HG03442 (cell line): Measurements from ENCODE around the gene CNTNAP3B.
A peak's percentile ranks its signal among the peaks of the same experiment; 100 is the strongest.
"Not testable (repeated sequence)": the region's sequence is repeated elsewhere in the genome, so short reads cannot be mapped to it uniquely, and the experiment has no call there.

Experiments used
- ATAC-seq: cut with Tn5 transposase; IDR thresholded peaks from one replicate; pipeline ENCODE4 v1.9.1; 2021; ENCODE audit warnings: mild to moderate bottlenecking, moderate library complexity; ENCODE audit not compliant: unreplicated experiment

Gene CNTNAP3B

DNA sequence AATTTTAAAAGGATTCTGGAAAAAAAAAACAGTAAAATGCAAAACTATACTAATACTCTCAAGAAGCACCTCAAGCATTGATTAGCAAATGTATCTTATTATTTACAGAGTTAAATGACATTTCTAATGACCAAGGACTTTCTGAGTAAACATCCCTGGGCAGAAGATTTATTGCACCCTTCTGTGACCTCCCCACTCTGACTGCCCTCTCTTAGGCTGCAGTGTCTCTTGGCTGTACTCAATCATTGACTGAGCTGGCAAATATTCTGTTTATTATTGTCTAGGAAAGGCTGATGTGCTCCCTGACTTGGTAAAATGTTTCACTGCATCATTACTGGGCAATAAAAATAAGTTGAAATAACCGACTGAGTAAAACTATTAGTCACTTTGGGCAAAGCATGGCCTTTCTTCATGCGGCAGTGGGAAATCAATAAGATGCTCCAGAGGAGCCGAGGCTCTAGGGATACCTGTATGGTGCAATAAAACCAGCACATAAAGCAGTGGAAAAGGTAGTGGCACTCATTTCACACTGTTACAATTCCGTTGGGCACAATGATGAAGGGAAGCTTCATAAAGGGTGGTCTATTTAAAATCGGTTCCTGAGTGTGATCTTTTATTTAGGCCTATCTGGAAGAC, 151.1 kb downstream of the CNTNAP3B start:
- ATAC-seq: not testable (repeated sequence)

- ATAC-seq: not testable (repeated sequence)
These were observed 154.3 kb downstream of the CNTNAP3B start for GRCh38 chr9:41974906-41975305.

- ATAC-seq: not testable (repeated sequence)
These were observed 176.2 kb downstream of the CNTNAP3B start for GRCh38 chr9:41953007-41953406.

DNA sequence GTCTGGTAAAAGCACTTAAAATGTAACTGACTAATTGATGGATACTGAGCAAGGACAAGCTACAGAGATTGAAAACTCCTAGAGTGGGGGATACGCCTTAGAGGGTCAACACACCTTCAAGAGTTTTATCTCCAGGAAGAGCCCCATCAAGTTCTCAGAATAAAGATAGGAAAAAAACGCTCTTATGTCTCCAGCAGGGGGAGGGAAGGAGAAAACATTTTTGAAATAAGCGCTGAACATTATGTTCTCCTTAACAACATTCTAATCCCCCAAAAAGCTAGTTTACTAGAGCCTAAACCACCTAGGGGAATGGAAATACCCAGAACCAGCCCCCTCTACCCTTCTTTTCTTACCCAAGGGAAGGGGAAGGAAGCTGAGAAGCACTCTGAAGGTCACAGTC, 187.5 kb downstream of the CNTNAP3B start:
- not testable (repeated sequence) for ATAC-seq

DNA sequence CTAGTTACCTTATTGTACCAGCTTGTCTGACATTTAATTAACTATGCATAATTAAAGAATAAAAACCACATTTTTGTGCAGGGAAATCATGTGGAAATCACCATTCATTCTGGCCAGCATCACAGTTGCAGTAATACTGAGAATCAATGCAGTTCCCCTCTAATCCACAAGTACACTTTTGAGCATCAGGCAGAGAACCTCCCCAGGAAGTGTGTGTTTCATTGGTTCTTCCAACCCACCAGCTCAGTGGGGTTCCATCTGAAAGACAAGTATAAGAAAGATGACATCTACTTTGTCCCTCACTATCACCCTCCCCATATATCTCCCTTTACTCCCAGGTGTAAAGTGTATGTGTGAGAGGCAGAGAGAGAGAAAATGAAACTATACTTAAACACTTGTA, 191.1 kb downstream of the CNTNAP3B start:
- ATAC-seq: not testable (repeated sequence)

GRCh38 chr9:41935727-41936126, 193.5 kb downstream of the CNTNAP3B start:
- ATAC-seq: not testable (repeated sequence)

DNA sequence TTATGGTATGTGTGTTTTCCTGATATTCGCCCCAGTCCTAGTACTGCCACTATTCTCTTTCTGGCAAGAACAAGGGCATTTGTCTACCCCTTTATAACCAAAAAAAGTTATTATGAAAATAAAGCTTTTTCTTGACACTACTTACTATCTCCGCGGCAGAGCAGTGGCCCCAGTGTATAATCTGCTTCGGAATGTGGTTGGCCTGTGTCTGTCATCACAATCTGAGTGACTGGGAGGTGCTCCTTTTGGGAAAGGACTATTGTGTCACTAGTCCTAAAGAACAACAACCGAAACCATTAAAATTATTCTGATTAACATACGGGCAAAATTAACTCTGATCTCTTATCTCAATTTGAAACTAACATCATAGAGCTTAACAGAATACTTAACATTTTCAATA, 200.1 kb downstream of the CNTNAP3B start:
- ATAC-seq: not testable (repeated sequence)

- ATAC-seq: not testable (repeated sequence)
These were observed 211.9 kb downstream of the CNTNAP3B start for GRCh38 chr9:41917374-41917773.

- ATAC-seq: not testable (repeated sequence)
These were observed 223.7 kb downstream of the CNTNAP3B start for GRCh38 chr9:41905488-41905887.

GRCh38 chr9:41902762-41903161, 226.5 kb downstream of the CNTNAP3B start:
- ATAC-seq: not testable (repeated sequence)

DNA sequence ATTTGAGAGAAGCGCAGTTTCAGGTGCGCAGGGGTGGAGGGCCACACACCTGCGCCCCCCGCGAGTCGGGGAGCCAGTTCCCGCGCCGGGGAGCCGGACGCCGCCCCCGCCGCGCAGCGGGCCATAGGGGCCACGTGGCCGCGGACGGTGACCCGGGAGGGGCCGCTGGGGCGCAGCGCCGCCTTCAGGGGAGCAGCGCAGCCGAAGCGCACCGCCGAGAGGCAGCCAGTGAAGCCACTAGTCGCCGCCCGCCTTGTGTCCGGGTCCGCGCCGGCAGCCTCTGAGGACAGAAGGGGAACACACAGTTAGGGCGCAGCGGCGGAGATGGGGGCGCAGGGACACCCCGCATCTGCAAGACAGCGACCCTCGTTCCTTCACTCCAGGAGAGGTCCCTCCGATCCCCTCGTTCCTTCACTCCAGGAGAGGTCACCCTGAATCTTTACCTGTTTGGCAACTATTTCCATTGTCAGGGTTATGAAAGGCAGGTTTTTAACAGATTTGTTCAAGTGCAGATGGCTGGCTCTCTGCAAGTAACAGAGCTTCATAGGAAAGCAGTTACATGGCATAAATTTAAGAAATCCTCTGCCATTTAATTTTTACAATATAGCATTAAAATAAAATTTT, 230.4 kb downstream of the CNTNAP3B start:
- ATAC-seq: not testable (repeated sequence)

DNA sequence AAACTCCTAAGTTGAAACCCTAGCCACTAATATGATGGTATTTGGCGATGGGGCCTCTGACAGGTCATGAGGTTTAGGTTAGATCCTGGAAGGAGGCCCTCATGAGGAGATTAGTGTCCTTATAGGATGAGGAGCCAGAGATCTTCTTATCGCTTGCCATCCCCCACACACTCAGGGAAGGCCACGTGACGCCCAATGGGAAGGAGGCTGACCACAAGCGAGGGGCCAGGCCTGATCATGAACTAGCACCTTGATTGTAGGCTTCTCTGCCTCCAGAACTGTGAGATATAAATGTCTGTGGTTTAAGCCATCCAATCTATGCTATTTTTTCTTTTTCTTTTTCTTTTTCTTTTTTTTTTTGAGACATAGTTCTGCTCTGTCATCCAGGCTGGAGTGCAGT, 254.7 kb downstream of the CNTNAP3B start:
- not testable (repeated sequence) for ATAC-seq

GRCh38 chr9:41855422-41855821, 273.8 kb downstream of the CNTNAP3B start:
- not testable (repeated sequence) for ATAC-seq

GRCh38 chr9:41851848-41852740, 277.1 kb downstream of the CNTNAP3B start:
- ATAC-seq: peak; percentile 61

DNA sequence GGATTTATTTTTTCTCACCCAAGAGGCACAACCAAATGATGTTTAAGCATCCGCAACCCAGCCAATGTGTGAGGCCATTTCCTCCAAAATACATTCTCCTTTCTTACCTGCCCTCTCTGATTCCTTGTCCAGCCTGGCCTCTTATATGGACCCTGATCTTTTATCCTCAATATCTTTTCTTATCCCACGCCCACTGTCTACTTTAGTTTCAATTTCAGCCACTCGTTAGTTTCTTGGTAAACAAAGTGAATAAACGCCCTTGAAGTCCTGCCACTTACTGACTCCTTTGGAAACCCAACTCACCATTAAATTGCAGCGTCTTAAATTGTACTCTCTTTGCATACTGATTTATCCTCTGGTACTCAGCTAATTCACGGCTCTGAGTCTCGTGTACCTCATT, 281.4 kb downstream of the CNTNAP3B start:
- not testable (repeated sequence) for ATAC-seq
